Panc1 (cell line): Measurements from ENCODE around the gene PCDHA12. TPM values are rescaled to one million over a fixed set of nuclear protein-coding genes. Genes with fewer than 3 reads are reported as not detected.

ENCODE experiments used
- ATAC-seq: fragments of 200-7000 bp; cut with Tn5 transposase; 2 replicates; pipeline ENCODE4 v1.9.1; 2020; ENCODE audit warnings: mild to moderate bottlenecking, moderate library complexity
- BruUV-seq: library from RNA; stranded (reverse); fragments of 400-500 nt; replicated peaks from 2 replicates; lab custom pipeline; 2021; lab: Mats Ljungman, UMichigan
- CTCF ChIA-PET: fragments of 300-600 bp; sonication (Branson Sonifier 250); formaldehyde crosslinking; loops from one replicate; lab custom pipeline; 2022; ENCODE audit warnings: antibody characterized with exemption; lab: Charles Lee
- POLR2A ChIA-PET: fragments of 300-600 bp; sonication (Branson Sonifier 250); formaldehyde crosslinking; loops from one replicate; lab custom pipeline; 2022; ENCODE audit warnings: antibody characterized with exemption; lab: Charles Lee
- DNase-seq: peaks from one replicate; pipeline ENCODE4 v3.0.0-alpha.2; 2010; ENCODE audit warnings: low read depth, low spot score
- H3K27ac ChIP-seq: 2 replicates; pipeline ENCODE4 v1.5.1; 2011; ENCODE audit warnings: mild to moderate bottlenecking, low read length, inconsistent platforms
- H3K27me3 ChIP-seq: fragments of 200-500 bp; sonication (Bioruptor generic); 2 replicates; pipeline ENCODE4 v1.6.0; 2014; ENCODE audit warnings: low read length, inconsistent platforms; ENCODE audit not compliant: control insufficient read depth, insufficient read depth
- H3K36me3 ChIP-seq: fragments of 200-500 bp; sonication (Bioruptor generic); 2 replicates; pipeline ENCODE4 v1.5.1; 2014; ENCODE audit warnings: inconsistent platforms, mild to moderate bottlenecking, low read length, moderate library complexity; ENCODE audit not compliant: control insufficient read depth, insufficient read depth
- H3K4me1 ChIP-seq: 2 replicates; pipeline ENCODE4 v1.5.1; 2011; ENCODE audit warnings: inconsistent platforms, mild to moderate bottlenecking, low read length, moderate library complexity; ENCODE audit not compliant: control insufficient read depth, insufficient read depth
- H3K4me3 ChIP-seq, 2 experiments: 2 replicates each; pipeline ENCODE4 v1.5.1; 2011 to 2012; ENCODE audit warnings: low read depth in 2 of 2, low read length in 2 of 2, mild to moderate bottlenecking in 2 of 2, inconsistent platforms in 1 of 2, moderate library complexity in 1 of 2
- H3K9me3 ChIP-seq: fragments of 200-500 bp; sonication (Bioruptor generic); 2 replicates; pipeline ENCODE4 v1.5.1; 2014; ENCODE audit warnings: low read depth, mild to moderate bottlenecking, inconsistent platforms, low read length, moderate library complexity; ENCODE audit not compliant: control insufficient read depth, insufficient read depth
- POLR2AphosphoS5 ChIP-seq: IDR thresholded peaks from 2 replicates; pipeline ENCODE4 v1.6.1; 2012; ENCODE audit warnings: mild to moderate bottlenecking, low read depth, low read length, moderate library complexity
- SIN3A ChIP-seq: IDR thresholded peaks from 2 replicates; pipeline ENCODE4 v1.6.1; 2012; ENCODE audit warnings: low read depth, mild to moderate bottlenecking, low read length, moderate library complexity, borderline replicate concordance; ENCODE audit not compliant: insufficient read depth
- TCF7L2 ChIP-seq: IDR thresholded peaks from 2 replicates; pipeline ENCODE4 v1.6.1; 2011; ENCODE audit warnings: mild to moderate bottlenecking, low read depth, low read length, inconsistent platforms
- in situ Hi-C: cut with HindIII; loops from 2 replicates; pipeline ENCODE4 v1.10.0; 2016; ENCODE audit warnings: low sequenced_read_pairs, low pct_unique_long_range_greater_than_20kb
- intact Hi-C: fragments of 100-400 bp; cut with micrococcal nuclease; formaldehyde crosslinking; loops from one replicate; pipeline ENCODE4 v1.10.0; 2022; ENCODE audit not compliant: unreplicated experiment
- total RNA-seq: library from RNA; stranded (reverse); gene quantifications from one replicate; pipeline ENCODE4 v1.2.1, GENCODE V29; 2021; ENCODE audit not compliant: unreplicated experiment
- TF ChIP-seq, protein P1 (sequence below): fragments of 450-650 bp; IDR thresholded peaks from 2 replicates; pipeline ENCODE4 v1.5.1; 2017; ENCODE audit warnings: mild to moderate bottlenecking
- TF ChIP-seq, protein P2 (sequence below), 2 experiments: IDR thresholded peaks; 2 replicates each; pipeline ENCODE4 v1.6.1; 2011 to 2012; ENCODE audit warnings: low read depth in 2 of 2, control low read depth in 1 of 2, low read length in 1 of 2, mild to moderate bottlenecking in 1 of 2, moderate library complexity in 1 of 2; ENCODE audit not compliant: insufficient read depth in 1 of 2

PCDHA12 gene
- total RNA-seq, 1 experiment from 2014 or later, result 10.0 TPM

DNA sequence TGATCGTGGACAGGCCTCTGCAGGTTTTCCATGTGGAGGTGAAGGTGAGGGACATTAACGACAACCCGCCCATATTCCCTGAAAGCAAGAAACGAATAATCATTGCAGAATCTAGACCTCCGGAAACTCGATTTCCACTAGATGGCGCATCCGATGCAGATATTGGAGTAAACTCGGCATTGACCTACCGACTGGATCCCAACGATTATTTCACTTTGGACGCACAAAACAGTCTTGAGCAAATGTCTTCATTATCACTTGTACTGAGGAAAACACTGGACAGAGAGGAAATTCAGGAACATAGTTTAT is 7.4 kb downstream of the PCDHA12 start:
- ChIA-PET POLR2A (no interaction called here), CTCF (interaction anchor here (0.7 kb wide), 2 partner anchors 136 to 153 kb away, joined by 7 to 9 read pairs; no protein-coding TSS in a partner anchor)
- no peaks in the 10 kb centered on the region for H3K27me3 ChIP-seq
- BruUV-seq, result no TSS peak
- no peaks in the 10 kb centered on the region; the same call in 1 of the 2 replicates for H3K9me3 ChIP-seq
- intact Hi-C loops (loop anchor here (1.0 kb wide), 1 partner anchor 158 kb away; no protein-coding TSS in a partner anchor), in situ Hi-C loops (no loop called here)
- TF ChIP-seq TCF7L2 (no peak), SIN3A (no peak)
- TF ChIP-seq, protein P1, sequence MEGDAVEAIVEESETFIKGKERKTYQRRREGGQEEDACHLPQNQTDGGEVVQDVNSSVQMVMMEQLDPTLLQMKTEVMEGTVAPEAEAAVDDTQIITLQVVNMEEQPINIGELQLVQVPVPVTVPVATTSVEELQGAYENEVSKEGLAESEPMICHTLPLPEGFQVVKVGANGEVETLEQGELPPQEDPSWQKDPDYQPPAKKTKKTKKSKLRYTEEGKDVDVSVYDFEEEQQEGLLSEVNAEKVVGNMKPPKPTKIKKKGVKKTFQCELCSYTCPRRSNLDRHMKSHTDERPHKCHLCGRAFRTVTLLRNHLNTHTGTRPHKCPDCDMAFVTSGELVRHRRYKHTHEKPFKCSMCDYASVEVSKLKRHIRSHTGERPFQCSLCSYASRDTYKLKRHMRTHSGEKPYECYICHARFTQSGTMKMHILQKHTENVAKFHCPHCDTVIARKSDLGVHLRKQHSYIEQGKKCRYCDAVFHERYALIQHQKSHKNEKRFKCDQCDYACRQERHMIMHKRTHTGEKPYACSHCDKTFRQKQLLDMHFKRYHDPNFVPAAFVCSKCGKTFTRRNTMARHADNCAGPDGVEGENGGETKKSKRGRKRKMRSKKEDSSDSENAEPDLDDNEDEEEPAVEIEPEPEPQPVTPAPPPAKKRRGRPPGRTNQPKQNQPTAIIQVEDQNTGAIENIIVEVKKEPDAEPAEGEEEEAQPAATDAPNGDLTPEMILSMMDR, result peak; percentile 70
- H3K36me3 ChIP-seq, result no peaks in the 10 kb centered on the region; the same call in 1 of the 2 replicates
- DNase-seq (no peak), ATAC-seq (peak; percentile 82)
- H3K27ac ChIP-seq, result no peak overlapping the region
- peak overlapping the region; percentile 24 to 54 for H3K4me3 ChIP-seq
- no peaks in the 10 kb centered on the region for H3K4me1 ChIP-seq

DNA sequence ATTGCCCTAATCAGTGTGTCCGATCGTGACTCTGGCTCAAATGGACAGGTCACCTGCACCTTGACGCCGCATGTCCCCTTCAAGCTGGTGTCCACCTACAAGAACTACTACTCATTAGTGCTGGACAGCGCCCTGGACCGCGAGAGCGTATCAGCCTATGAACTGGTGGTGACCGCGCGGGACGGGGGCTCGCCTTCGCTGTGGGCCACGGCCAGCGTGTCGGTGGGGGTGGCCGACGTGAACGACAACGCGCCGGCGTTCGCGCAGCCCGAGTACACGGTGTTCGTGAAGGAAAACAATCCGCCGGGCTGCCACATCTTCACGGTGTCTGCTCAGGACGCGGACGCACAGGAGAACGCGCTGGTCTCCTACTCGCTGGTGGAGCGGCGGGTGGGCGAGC is 8.3 kb downstream of the PCDHA12 start:
- H3K4me1 ChIP-seq, result no peaks in the 10 kb centered on the region
- H3K36me3 ChIP-seq, result no peaks in the 10 kb centered on the region; the same call in 1 of the 2 replicates
- no peak for DNase-seq
- ChIA-PET POLR2A (no interaction called here), CTCF (no interaction called here)
- no peak for TF ChIP-seq SIN3A
- TF ChIP-seq, protein P2, sequence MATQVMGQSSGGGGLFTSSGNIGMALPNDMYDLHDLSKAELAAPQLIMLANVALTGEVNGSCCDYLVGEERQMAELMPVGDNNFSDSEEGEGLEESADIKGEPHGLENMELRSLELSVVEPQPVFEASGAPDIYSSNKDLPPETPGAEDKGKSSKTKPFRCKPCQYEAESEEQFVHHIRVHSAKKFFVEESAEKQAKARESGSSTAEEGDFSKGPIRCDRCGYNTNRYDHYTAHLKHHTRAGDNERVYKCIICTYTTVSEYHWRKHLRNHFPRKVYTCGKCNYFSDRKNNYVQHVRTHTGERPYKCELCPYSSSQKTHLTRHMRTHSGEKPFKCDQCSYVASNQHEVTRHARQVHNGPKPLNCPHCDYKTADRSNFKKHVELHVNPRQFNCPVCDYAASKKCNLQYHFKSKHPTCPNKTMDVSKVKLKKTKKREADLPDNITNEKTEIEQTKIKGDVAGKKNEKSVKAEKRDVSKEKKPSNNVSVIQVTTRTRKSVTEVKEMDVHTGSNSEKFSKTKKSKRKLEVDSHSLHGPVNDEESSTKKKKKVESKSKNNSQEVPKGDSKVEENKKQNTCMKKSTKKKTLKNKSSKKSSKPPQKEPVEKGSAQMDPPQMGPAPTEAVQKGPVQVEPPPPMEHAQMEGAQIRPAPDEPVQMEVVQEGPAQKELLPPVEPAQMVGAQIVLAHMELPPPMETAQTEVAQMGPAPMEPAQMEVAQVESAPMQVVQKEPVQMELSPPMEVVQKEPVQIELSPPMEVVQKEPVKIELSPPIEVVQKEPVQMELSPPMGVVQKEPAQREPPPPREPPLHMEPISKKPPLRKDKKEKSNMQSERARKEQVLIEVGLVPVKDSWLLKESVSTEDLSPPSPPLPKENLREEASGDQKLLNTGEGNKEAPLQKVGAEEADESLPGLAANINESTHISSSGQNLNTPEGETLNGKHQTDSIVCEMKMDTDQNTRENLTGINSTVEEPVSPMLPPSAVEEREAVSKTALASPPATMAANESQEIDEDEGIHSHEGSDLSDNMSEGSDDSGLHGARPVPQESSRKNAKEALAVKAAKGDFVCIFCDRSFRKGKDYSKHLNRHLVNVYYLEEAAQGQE (IDR thresholded peaks at IDR 0.05; ENCODE audit: insufficient read depth in 1 of 2, low read depth in 2 of 2, low read length in 1 of 2), result peak in 1 of 2 experiments; percentile 66; a peak in 1 of 4 replicates
- no peaks in the 10 kb centered on the region for H3K27me3 ChIP-seq
- in situ Hi-C loops (no loop called here), intact Hi-C loops (no loop called here)
- no peaks in the 10 kb centered on the region for H3K9me3 ChIP-seq
- H3K4me3 ChIP-seq, result no peak overlapping the region
- no peak overlapping the region for H3K27ac ChIP-seq
- ATAC-seq, result no peak
- BruUV-seq, result no TSS peak

DNA sequence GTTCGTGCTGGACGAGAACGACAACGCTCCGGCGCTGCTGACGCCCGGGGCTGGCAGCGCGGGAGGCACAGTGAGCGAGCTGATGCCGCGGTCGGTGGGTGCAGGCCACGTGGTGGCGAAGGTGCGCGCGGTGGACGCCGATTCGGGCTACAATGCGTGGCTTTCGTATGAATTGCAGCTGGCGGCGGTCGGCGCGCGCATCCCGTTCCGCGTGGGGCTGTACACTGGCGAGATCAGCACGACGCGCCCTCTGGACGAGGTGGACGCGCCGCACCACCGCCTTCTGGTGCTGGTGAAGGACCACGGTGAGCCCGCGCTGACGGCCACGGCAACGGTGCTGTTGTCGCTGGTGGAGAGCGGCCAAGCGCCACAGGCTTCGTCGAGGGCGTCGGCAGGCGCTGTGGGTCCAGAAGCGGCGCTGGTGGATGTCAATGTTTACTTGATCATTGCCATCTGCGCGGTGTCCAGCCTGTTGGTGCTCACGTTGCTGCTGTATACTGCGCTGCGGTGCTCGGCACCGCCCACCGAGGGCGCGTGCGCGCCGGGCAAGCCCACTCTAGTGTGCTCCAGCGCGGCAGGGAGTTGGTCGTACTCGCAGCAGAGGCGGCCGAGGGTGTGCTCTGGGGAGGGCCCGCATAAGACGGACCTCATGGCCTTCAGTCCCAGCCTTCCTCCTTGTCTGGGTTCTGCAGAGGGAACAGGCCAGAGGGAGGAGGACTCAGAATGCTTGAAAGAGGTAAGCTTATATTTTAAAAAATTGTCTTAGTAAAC is 9.0 kb downstream of the PCDHA12 start:
- TF ChIP-seq SIN3A (no peak), TCF7L2 (no peak), POLR2AphosphoS5 (no peak)
- TF ChIP-seq, protein P1, result no peak
- TF ChIP-seq, protein P2 (IDR thresholded peaks at IDR 0.05; ENCODE audit: insufficient read depth in 1 of 2, low read depth in 2 of 2, low read length in 1 of 2), result no peak
- H3K27ac ChIP-seq, result no peak overlapping the region
- in situ Hi-C loops (no loop called here), intact Hi-C loops (no loop called here)
- no peak for DNase-seq
- ChIA-PET CTCF (no interaction called here), POLR2A (no interaction called here)
- ATAC-seq, result no peak
- H3K9me3 ChIP-seq, result no peaks in the 10 kb centered on the region
- H3K27me3 ChIP-seq, result no peaks in the 10 kb centered on the region
- H3K36me3 ChIP-seq, result no peaks in the 10 kb centered on the region; the same call in 1 of the 2 replicates
- BruUV-seq, result no TSS peak
- no peaks in the 10 kb centered on the region for H3K4me1 ChIP-seq
- H3K4me3 ChIP-seq, result no peak overlapping the region
